ENCODE results near the gene ANKS1B. TPM values are rescaled to one million over a fixed set of nuclear protein-coding genes. Genes with fewer than 3 reads are reported as not detected.

ANKS1B gene
- total RNA-seq, 5 donors from 2014 or later (not counting 1 experiment from before 2014, with no cell fraction given): 0.18 to 0.47 (median 0.19) TPM; not detected in 2

- H3K4me3 ChIP-seq (ENCODE audit: control insufficient read depth in 1 of 2, extremely low read depth in 1 of 2, low read length in 1 of 2): no peak overlapping the region
- H3K27ac ChIP-seq (ENCODE audit: low read length): no peak overlapping the region
- POLR2A ChIA-PET: no interaction called here
- H3K36me3 ChIP-seq (ENCODE audit: control insufficient read depth in 2 of 2, extremely low read depth in 1 of 2, insufficient read depth in 1 of 2, low read length in 1 of 2): no peaks in the 10 kb centered on the region
- ATAC-seq (replicated peaks in 1 of 4) (no peak), DNase-seq (no peak)
- no peaks in the 10 kb centered on the region for H3K4me1 ChIP-seq (ENCODE audit: control insufficient read depth in 1 of 2, extremely low read depth in 1 of 2, insufficient read depth in 2 of 2, low read length in 2 of 2)
- Mint-ChIP-seq H3K9me3 (peaks cover 5 to 10% (median 9%) of the 10 kb centered on the region in 3 donors), H3K4me1 (no peaks in the 10 kb centered on the region), H3K27ac (no peak overlapping the region), H3K36me3 (no peaks in the 10 kb centered on the region), H3K4me3 (no peak overlapping the region), H3K27me3 (no peaks in the 10 kb centered on the region)
- H3K27me3 ChIP-seq (replicated peaks in 1 of 2; ENCODE audit: control insufficient read depth in 2 of 2, extremely low read depth in 1 of 2, insufficient read depth in 2 of 2, low read length in 1 of 2): no peaks in the 10 kb centered on the region
- WGBS (ENCODE audit: insufficient coverage): no CpG with 5 or more reads among the region's 5 CpGs
- H3K9me3 ChIP-seq: no peaks in the 10 kb centered on the region
- CTCF ChIA-PET: interaction anchor here in 1 of 2 donors (0.7 kb wide), 1 partner anchor 26 kb away, joined by 3 read pairs; no protein-coding TSS in a partner anchor
These were observed 114.7 kb downstream of the ANKS1B start for GRCh38 chr12:99870085-99870484.

DNA sequence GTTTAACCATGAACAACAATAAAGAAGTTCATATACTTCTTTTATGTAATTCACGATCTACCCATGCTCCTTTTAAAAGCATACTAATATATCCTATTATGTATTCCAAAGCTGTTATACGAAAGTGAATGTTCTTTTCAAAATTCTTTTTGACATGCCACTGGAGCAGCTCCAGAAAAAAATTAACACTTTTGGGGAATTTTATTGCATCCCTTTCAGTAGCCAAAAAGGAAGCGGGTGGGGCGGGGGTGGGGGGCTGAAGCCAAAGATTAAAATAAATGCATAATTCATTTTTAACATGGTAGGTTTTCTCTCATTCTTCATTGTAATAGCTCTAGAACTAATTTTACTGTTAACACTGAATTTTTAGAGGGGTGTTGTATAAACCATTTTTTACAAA lies 123.0 kb downstream of the ANKS1B start:
- Histone ChIP-seq H3K27ac (ENCODE audit: low read length) (no peak overlapping the region), H3K27me3 (replicated peaks in 1 of 2; ENCODE audit: control insufficient read depth in 2 of 2, extremely low read depth in 1 of 2, insufficient read depth in 2 of 2, low read length in 1 of 2) (no peaks in the 10 kb centered on the region), H3K9me3 (no peaks in the 10 kb centered on the region), H3K36me3 (ENCODE audit: control insufficient read depth in 2 of 2, extremely low read depth in 1 of 2, insufficient read depth in 1 of 2, low read length in 1 of 2) (no peaks in the 10 kb centered on the region), H3K4me3 (ENCODE audit: control insufficient read depth in 1 of 2, extremely low read depth in 1 of 2, low read length in 1 of 2) (no peak overlapping the region), H3K4me1 (ENCODE audit: control insufficient read depth in 1 of 2, extremely low read depth in 1 of 2, insufficient read depth in 2 of 2, low read length in 2 of 2) (no peaks in the 10 kb centered on the region)
- Mint-ChIP-seq H3K4me3 (no peak overlapping the region), H3K27ac (no peak overlapping the region), H3K27me3 (no peaks in the 10 kb centered on the region), H3K9me3 (peaks cover 0 to 13% (median 0%) of the 10 kb centered on the region in 3 donors), H3K4me1 (no peaks in the 10 kb centered on the region), H3K36me3 (no peaks in the 10 kb centered on the region)
- ChIA-PET POLR2A (no interaction called here), CTCF (no interaction called here)
- no CpG with 5 or more reads among the region's 4 CpGs for WGBS (ENCODE audit: insufficient coverage)
- DNase-seq (no peak), ATAC-seq (replicated peaks in 1 of 4) (no peak)

- Mint-ChIP-seq H3K4me1 (no peaks in the 10 kb centered on the region), H3K9me3 (peaks cover 0 to 17% (median 6%) of the 10 kb centered on the region in 3 donors), H3K36me3 (no peaks in the 10 kb centered on the region), H3K4me3 (no peak overlapping the region), H3K27me3 (no peaks in the 10 kb centered on the region), H3K27ac (no peak overlapping the region)
- ChIA-PET CTCF (no interaction called here), POLR2A (no interaction called here)
- no peaks in the 10 kb centered on the region for H3K27me3 ChIP-seq (replicated peaks in 1 of 2; ENCODE audit: control insufficient read depth in 2 of 2, extremely low read depth in 1 of 2, insufficient read depth in 2 of 2, low read length in 1 of 2)
- ATAC-seq (replicated peaks in 1 of 4): no peak
- no CpG with 5 or more reads among the region's 1 CpG for WGBS (ENCODE audit: insufficient coverage)
- no peaks in the 10 kb centered on the region for H3K4me1 ChIP-seq (ENCODE audit: control insufficient read depth in 1 of 2, extremely low read depth in 1 of 2, insufficient read depth in 2 of 2, low read length in 2 of 2)
- no peak for DNase-seq
- no peak overlapping the region for H3K27ac ChIP-seq (ENCODE audit: low read length)
- no peaks in the 10 kb centered on the region for H3K36me3 ChIP-seq (ENCODE audit: control insufficient read depth in 2 of 2, extremely low read depth in 1 of 2, insufficient read depth in 1 of 2, low read length in 1 of 2)
- no peaks in the 10 kb centered on the region for H3K9me3 ChIP-seq
- no peak overlapping the region for H3K4me3 ChIP-seq (ENCODE audit: control insufficient read depth in 1 of 2, extremely low read depth in 1 of 2, low read length in 1 of 2)
These were observed 125.6 kb downstream of the ANKS1B start for GRCh38 chr12:99859126-99859525.

DNA sequence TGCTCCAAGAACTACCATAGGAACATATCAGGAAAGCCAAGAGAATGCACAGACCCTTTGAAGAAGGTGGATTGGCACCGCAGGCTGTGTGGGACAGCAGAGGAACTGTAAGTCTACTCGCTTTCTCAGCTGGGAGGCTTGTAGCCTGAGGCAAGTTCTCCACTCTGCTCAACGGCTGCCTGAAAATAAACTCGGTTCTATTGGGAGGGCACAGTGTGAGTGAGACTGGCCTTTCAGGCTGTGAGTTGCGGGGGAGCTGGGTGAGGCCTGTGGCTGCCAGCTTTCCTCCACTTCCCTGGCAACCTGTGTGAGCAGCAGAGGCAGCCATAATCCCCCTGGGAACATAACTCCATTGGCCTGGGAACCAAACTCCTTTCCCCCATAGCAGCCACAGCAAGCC lies 132.1 kb downstream of the ANKS1B start:
- Histone ChIP-seq H3K27me3 (replicated peaks in 1 of 2; ENCODE audit: control insufficient read depth in 2 of 2, extremely low read depth in 1 of 2, insufficient read depth in 2 of 2, low read length in 1 of 2) (no peaks in the 10 kb centered on the region), H3K4me1 (ENCODE audit: control insufficient read depth in 1 of 2, extremely low read depth in 1 of 2, insufficient read depth in 2 of 2, low read length in 2 of 2) (no peaks in the 10 kb centered on the region), H3K4me3 (ENCODE audit: control insufficient read depth in 1 of 2, extremely low read depth in 1 of 2, low read length in 1 of 2) (no peak overlapping the region), H3K9me3 (no peaks in the 10 kb centered on the region), H3K27ac (ENCODE audit: low read length) (no peak overlapping the region), H3K36me3 (ENCODE audit: control insufficient read depth in 2 of 2, extremely low read depth in 1 of 2, insufficient read depth in 1 of 2, low read length in 1 of 2) (no peaks in the 10 kb centered on the region)
- H3K9me3 Mint-ChIP-seq: peaks cover 0 to 7% (median 6%) of the 10 kb centered on the region in 3 donors
- ChIA-PET POLR2A (no interaction called here), CTCF (no interaction called here)
- no peak overlapping the region for H3K27ac Mint-ChIP-seq
- no peaks in the 10 kb centered on the region for H3K4me1 Mint-ChIP-seq
- H3K4me3 Mint-ChIP-seq: no peak overlapping the region
- DNase-seq: no peak
- no peak for ATAC-seq (replicated peaks in 1 of 4)
- WGBS (ENCODE audit: insufficient coverage): 67% methylated on average over 5 of the region's 5 CpGs
- H3K36me3 Mint-ChIP-seq: no peaks in the 10 kb centered on the region
- H3K27me3 Mint-ChIP-seq: no peaks in the 10 kb centered on the region

DNA sequence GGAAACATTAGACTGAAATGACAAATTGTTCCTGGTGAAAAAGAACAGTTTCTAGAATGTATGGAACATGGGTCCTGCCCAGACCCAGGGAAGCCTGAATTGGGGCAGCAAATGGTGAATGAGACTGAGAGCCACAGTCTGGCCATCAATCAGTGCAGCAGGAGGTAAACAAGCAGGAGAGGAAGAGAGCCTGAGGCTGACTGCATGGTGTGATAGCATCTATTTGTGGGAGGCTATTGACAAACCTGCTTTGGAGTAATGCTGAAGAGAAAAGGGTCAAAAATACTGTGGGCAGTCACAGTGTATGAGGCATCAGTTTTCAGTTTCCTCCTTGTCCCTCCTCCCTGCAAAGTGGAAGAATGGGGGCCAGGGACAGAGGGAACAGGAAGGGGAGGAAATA lies 136.8 kb downstream of the ANKS1B start:
- H3K4me3 ChIP-seq (ENCODE audit: control insufficient read depth in 1 of 2, extremely low read depth in 1 of 2, low read length in 1 of 2): no peak overlapping the region
- no peaks in the 10 kb centered on the region for H3K4me1 ChIP-seq (ENCODE audit: control insufficient read depth in 1 of 2, extremely low read depth in 1 of 2, insufficient read depth in 2 of 2, low read length in 2 of 2)
- Mint-ChIP-seq H3K27me3 (peaks cover 0 to 4% of the 10 kb centered on the region in 2 donors), H3K4me1 (no peaks in the 10 kb centered on the region), H3K27ac (no peak overlapping the region), H3K4me3 (no peak overlapping the region), H3K9me3 (peaks cover 2 to 7% (median 6%) of the 10 kb centered on the region in 3 donors), H3K36me3 (no peaks in the 10 kb centered on the region)
- no peaks in the 10 kb centered on the region for H3K36me3 ChIP-seq (ENCODE audit: control insufficient read depth in 2 of 2, extremely low read depth in 1 of 2, insufficient read depth in 1 of 2, low read length in 1 of 2)
- CTCF ChIA-PET: no interaction called here
- no peaks in the 10 kb centered on the region for H3K27me3 ChIP-seq (replicated peaks in 1 of 2; ENCODE audit: control insufficient read depth in 2 of 2, extremely low read depth in 1 of 2, insufficient read depth in 2 of 2, low read length in 1 of 2)
- POLR2A ChIA-PET: no interaction called here
- no peak overlapping the region for H3K27ac ChIP-seq (ENCODE audit: low read length)
- no peaks in the 10 kb centered on the region for H3K9me3 ChIP-seq
- no peak for ATAC-seq (replicated peaks in 1 of 4)
- DNase-seq: no peak

DNA sequence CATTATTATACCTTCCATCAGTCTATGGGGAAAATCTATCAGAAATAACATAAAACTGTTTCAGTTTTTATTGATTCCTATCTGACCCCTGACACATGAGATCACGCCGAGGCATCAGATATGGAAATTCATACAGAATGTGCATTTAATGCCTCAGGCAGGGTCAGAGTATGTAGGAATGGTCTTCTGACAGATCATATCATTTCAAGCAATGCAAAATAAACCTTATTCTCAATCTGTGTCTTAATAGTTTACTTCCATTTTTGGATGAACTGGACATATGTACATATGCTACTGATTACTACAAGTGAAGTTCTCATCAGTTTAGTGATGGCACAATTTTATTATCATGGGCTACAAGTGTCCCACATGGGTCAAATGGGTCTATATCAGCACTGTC lies 150.0 kb downstream of the ANKS1B start:
- DNase-seq (no peak), ATAC-seq (replicated peaks in 1 of 4) (no peak)
- H3K36me3 ChIP-seq (ENCODE audit: control insufficient read depth in 2 of 2, extremely low read depth in 1 of 2, insufficient read depth in 1 of 2, low read length in 1 of 2): no peaks in the 10 kb centered on the region
- ChIA-PET CTCF (no interaction called here), POLR2A (no interaction called here)
- no peaks in the 10 kb centered on the region for H3K9me3 Mint-ChIP-seq
- H3K9me3 ChIP-seq: no peaks in the 10 kb centered on the region
- no peaks in the 10 kb centered on the region for H3K4me1 ChIP-seq (ENCODE audit: control insufficient read depth in 1 of 2, extremely low read depth in 1 of 2, insufficient read depth in 2 of 2, low read length in 2 of 2)
- no peaks in the 10 kb centered on the region for H3K27me3 ChIP-seq (replicated peaks in 1 of 2; ENCODE audit: control insufficient read depth in 2 of 2, extremely low read depth in 1 of 2, insufficient read depth in 2 of 2, low read length in 1 of 2)
- no peaks in the 10 kb centered on the region for H3K36me3 Mint-ChIP-seq
- H3K4me3 Mint-ChIP-seq: no peak overlapping the region
- WGBS (ENCODE audit: insufficient coverage): no CpG with 5 or more reads among the region's 2 CpGs
- H3K27me3 Mint-ChIP-seq: no peaks in the 10 kb centered on the region
- H3K4me3 ChIP-seq (ENCODE audit: control insufficient read depth in 1 of 2, extremely low read depth in 1 of 2, low read length in 1 of 2): no peak overlapping the region
- H3K27ac Mint-ChIP-seq: no peak overlapping the region
- no peak overlapping the region for H3K27ac ChIP-seq (ENCODE audit: low read length)
- no peaks in the 10 kb centered on the region for H3K4me1 Mint-ChIP-seq

- Histone ChIP-seq H3K4me3 (ENCODE audit: control insufficient read depth in 1 of 2, extremely low read depth in 1 of 2, low read length in 1 of 2) (no peak overlapping the region), H3K36me3 (ENCODE audit: control insufficient read depth in 2 of 2, extremely low read depth in 1 of 2, insufficient read depth in 1 of 2, low read length in 1 of 2) (no peaks in the 10 kb centered on the region), H3K27ac (ENCODE audit: low read length) (no peak overlapping the region), H3K9me3 (no peaks in the 10 kb centered on the region), H3K4me1 (ENCODE audit: control insufficient read depth in 1 of 2, extremely low read depth in 1 of 2, insufficient read depth in 2 of 2, low read length in 2 of 2) (no peaks in the 10 kb centered on the region), H3K27me3 (replicated peaks in 1 of 2; ENCODE audit: control insufficient read depth in 2 of 2, extremely low read depth in 1 of 2, insufficient read depth in 2 of 2, low read length in 1 of 2) (no peaks in the 10 kb centered on the region)
- DNase-seq (no peak), ATAC-seq (replicated peaks in 1 of 4) (no peak)
- H3K27me3 Mint-ChIP-seq: no peaks in the 10 kb centered on the region
- no peaks in the 10 kb centered on the region for H3K4me1 Mint-ChIP-seq
- ChIA-PET CTCF (no interaction called here), POLR2A (no interaction called here)
- no peaks in the 10 kb centered on the region for H3K36me3 Mint-ChIP-seq
- no peak overlapping the region for H3K4me3 Mint-ChIP-seq
- no peaks in the 10 kb centered on the region for H3K9me3 Mint-ChIP-seq
- WGBS (ENCODE audit: insufficient coverage): 0% methylated on average over 1 of the region's 1 CpG
- no peak overlapping the region for H3K27ac Mint-ChIP-seq
These were observed 151.3 kb downstream of the ANKS1B start for GRCh38 chr12:99833397-99833796.
